RWPE2 (cell line): ENCODE measurements around the gene COMMD1.

ENCODE experiments used
- ATAC-seq: fragments of 200-7000 bp; cut with Tn5 transposase; 3 replicates; pipeline ENCODE4 v1.9.1; 2021; ENCODE audit warnings: low read depth
- DNase-seq: peaks from one replicate; pipeline ENCODE4 v3.0.0-alpha.2; 2020; ENCODE audit warnings: low spot score
- H3K27ac ChIP-seq: fragments of 450-650 bp; 2 replicates; pipeline ENCODE4 v1.5.1; 2017; ENCODE audit warnings: mild to moderate bottlenecking; ENCODE audit not compliant: poor library complexity, severe bottlenecking
- H3K27me3 ChIP-seq: fragments of 250-450 bp; sonication (Bioruptor Pico); 2 replicates; pipeline ENCODE4 v1.5.1; 2021; ENCODE audit warnings: mild to moderate bottlenecking, moderate library complexity; ENCODE audit not compliant: insufficient read depth, poor library complexity, severe bottlenecking
- H3K36me3 ChIP-seq: fragments of 250-450 bp; sonication (Bioruptor Pico); 2 replicates; pipeline ENCODE4 v1.5.1; 2020; ENCODE audit warnings: low read depth, mild to moderate bottlenecking, moderate library complexity
- H3K4me1 ChIP-seq: fragments of 250-450 bp; sonication (Bioruptor Pico); 2 replicates; pipeline ENCODE4 v1.5.1; 2021; ENCODE audit warnings: mild to moderate bottlenecking, moderate library complexity; ENCODE audit not compliant: insufficient read depth, poor library complexity, severe bottlenecking
- H3K4me3 ChIP-seq: fragments of 250-450 bp; sonication (Bioruptor Pico); 2 replicates; pipeline ENCODE4 v1.5.1; 2021; ENCODE audit warnings: mild to moderate bottlenecking, moderate library complexity; ENCODE audit not compliant: severe bottlenecking
- H3K9me3 ChIP-seq: fragments of 250-450 bp; sonication (Bioruptor Pico); 2 replicates; pipeline ENCODE4 v1.5.1; 2021; ENCODE audit warnings: mild to moderate bottlenecking, moderate library complexity; ENCODE audit not compliant: severe bottlenecking
- TF ChIP-seq, protein P1 (sequence below): fragments of 450-650 bp; IDR thresholded peaks from one replicate; pipeline ENCODE4 v1.5.1; 2017; ENCODE audit warnings: mild to moderate bottlenecking, moderate library complexity; ENCODE audit not compliant: poor library complexity, severe bottlenecking

The COMMD1 gene

DNA sequence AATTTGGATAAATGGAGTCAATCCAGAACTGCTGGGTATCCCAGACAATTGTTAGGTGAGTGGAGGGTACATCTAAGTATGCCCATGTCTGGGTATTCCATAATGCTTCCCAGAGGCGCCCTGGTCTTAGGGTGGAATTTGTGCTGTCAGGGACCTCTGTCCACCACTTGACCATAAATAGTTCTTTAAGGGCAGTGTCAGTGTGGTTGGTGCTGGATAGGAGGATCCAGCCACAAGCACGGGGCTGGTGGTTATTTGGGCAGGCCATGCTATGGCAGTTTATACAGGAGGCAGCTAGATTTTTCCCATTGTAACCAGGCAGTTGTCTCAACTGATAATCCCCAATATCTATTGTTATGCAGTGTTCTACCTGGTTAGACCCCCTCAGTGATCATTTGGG, 186.0 kb downstream of the COMMD1 start:
- no peaks in the 10 kb centered on the region for H3K27me3 ChIP-seq

DNA sequence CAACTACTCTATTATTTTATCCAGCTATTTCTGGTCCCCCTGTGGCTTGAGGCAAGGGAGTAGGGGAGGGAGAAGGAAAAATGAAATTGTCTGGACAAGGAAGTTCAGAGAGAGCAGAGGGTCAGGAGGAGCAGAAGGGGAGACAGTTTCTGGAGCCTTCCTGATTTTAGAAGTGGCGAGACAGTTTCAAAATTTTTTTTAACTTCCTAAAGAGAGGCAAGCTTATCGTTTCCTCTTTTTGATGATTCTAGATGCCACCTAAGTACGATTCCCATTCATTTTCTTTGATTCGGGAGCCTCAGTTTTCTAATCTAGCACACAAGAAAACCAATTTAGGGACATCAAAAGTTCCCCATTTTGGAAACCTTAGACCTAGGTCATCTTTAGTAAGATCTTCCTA, 193.6 kb downstream of the COMMD1 start:
- Histone ChIP-seq H3K27ac (no peak overlapping the region), H3K4me3 (no peak overlapping the region), H3K9me3 (no peaks in the 10 kb centered on the region), H3K36me3 (no peaks in the 10 kb centered on the region), H3K4me1 (no peaks in the 10 kb centered on the region), H3K27me3 (no peaks in the 10 kb centered on the region)
- TF ChIP-seq, protein P1, sequence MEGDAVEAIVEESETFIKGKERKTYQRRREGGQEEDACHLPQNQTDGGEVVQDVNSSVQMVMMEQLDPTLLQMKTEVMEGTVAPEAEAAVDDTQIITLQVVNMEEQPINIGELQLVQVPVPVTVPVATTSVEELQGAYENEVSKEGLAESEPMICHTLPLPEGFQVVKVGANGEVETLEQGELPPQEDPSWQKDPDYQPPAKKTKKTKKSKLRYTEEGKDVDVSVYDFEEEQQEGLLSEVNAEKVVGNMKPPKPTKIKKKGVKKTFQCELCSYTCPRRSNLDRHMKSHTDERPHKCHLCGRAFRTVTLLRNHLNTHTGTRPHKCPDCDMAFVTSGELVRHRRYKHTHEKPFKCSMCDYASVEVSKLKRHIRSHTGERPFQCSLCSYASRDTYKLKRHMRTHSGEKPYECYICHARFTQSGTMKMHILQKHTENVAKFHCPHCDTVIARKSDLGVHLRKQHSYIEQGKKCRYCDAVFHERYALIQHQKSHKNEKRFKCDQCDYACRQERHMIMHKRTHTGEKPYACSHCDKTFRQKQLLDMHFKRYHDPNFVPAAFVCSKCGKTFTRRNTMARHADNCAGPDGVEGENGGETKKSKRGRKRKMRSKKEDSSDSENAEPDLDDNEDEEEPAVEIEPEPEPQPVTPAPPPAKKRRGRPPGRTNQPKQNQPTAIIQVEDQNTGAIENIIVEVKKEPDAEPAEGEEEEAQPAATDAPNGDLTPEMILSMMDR, result no peak
- ATAC-seq, result no peak
- no peak for DNase-seq

More for the DNA sequence above, 186.0 kb downstream of the COMMD1 start:
- H3K9me3 ChIP-seq, result no peaks in the 10 kb centered on the region
- no peaks in the 10 kb centered on the region for H3K4me1 ChIP-seq
- TF ChIP-seq, protein P1, result no peak
- no peak overlapping the region for H3K4me3 ChIP-seq
- no peak for ATAC-seq
- no peaks in the 10 kb centered on the region for H3K36me3 ChIP-seq
- DNase-seq, result no peak
- no peak overlapping the region for H3K27ac ChIP-seq

DNA sequence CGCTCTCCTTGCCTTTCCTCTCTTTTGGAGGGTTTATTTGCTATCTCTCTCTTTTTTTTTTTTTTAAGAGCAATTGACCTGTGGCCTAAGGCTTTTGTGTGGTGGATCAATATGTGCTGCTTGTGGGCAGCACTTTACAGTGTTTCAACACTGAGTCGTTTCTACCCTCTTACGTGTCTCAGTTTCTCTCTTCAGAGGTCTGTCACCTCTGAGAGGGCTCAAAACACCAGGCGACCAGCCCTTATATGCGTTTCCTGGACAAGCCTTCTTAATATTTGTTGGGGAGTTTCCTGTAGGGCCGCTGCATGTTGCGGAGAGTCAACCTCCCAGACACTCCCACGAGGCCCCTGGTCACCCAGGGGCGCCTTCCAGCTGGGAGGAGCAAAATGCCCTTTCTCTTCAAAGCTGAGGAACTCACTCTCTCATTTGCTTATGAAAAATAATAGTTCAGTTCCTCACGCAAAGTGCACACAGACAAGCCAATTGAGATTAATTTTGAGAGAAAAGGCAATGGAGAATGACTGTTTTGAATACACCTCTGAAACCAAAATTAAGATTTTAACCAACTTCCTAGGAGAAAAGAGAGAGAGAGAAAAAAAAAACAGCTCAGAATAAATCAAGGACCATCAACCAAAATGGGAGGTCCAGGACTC, 194.2 kb downstream of the COMMD1 start:
- H3K4me3 ChIP-seq, result no peak overlapping the region
- H3K9me3 ChIP-seq, result no peaks in the 10 kb centered on the region
- TF ChIP-seq, protein P1, result no peak
- H3K27ac ChIP-seq, result no peak overlapping the region
- no peaks in the 10 kb centered on the region for H3K27me3 ChIP-seq
- H3K4me1 ChIP-seq, result no peaks in the 10 kb centered on the region
- ATAC-seq, result no peak
- no peak for DNase-seq
- no peaks in the 10 kb centered on the region for H3K36me3 ChIP-seq

DNA sequence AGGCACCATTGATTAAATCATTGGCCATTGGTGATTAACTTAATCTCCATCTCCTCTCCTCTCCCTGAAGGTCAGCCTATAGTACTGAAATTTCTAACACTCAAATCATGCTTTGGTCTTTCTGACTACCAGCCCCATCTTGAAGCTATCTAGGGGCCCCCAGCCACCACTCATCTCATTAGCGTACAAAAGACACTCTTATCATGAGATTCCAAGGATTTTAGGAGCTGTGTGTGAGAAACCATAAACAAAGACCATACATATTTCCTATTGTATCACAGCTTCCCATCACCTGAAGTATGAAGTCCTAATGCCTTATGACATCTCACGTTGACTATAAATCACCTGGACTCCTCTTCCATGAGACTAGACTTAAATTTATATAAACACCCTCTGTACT, 196.4 kb downstream of the COMMD1 start:
- Histone ChIP-seq H3K9me3 (no peaks in the 10 kb centered on the region), H3K4me1 (no peaks in the 10 kb centered on the region), H3K27me3 (no peaks in the 10 kb centered on the region), H3K36me3 (no peaks in the 10 kb centered on the region), H3K27ac (no peak overlapping the region), H3K4me3 (no peak overlapping the region)
- TF ChIP-seq, protein P1, result no peak
- DNase-seq, result no peak
- no peak for ATAC-seq

DNA sequence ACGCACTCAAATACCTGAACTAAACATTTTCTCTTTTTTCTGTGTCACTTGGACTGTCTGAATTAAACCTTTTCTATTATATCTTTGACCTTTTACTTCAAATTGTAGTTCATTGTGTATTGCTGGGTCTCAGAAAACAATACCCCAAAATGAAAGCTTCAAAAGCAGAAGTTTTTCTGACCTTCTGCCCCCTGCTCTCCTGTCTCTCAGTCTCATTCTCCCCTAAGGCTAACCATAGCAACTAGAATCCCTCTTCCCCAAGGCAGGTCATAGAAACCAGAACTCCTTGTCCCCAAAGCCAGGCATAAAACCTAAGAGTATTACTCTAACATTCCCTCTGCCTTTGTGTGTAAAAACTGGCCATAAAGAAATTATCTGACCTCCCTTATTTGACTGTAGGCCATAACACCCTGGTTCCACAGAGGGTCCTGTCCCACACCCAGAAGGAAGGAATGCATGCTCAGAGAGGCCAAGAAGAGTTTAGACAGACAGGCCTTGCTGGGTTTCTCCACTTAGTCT, 197.0 kb downstream of the COMMD1 start:
- Histone ChIP-seq H3K27me3 (no peaks in the 10 kb centered on the region), H3K4me1 (no peaks in the 10 kb centered on the region), H3K27ac (no peak overlapping the region), H3K36me3 (no peaks in the 10 kb centered on the region), H3K9me3 (no peaks in the 10 kb centered on the region), H3K4me3 (no peak overlapping the region)
- TF ChIP-seq, protein P1, result no peak
- DNase-seq (no peak), ATAC-seq (no peak)
